ENCODE results near the gene CTNNA3. TPM values are rescaled to one million over a fixed set of nuclear protein-coding genes. Genes with fewer than 3 reads are reported as not detected.

Gene CTNNA3
- total RNA-seq, 1 donor: not detected

DNA sequence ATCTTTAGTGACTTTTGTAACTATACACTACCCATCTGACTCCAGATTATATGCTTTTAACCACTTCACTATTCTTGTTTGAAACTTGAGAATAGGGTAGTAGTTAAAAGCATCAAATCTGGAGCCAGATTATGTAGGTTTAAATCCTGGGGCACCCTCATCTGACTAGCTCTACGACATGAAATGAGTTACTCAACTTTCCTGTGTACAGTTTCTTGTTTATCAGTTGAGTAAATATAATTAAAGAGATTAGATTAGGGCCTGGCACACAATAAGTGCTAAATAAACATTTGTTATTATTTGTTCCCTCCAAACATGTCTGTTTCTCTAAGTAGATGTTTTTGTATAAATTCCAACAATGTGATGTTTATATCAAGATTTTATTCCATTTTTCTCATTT is 1255.4 kb downstream of the CTNNA3 start:
- Histone ChIP-seq H3K27me3 (ENCODE audit: insufficient read depth, low read length) (no peaks in the 10 kb centered on the region), H4K20me1 (ENCODE audit: insufficient read depth, low read length) (no peaks in the 10 kb centered on the region), H3K27ac (ENCODE audit: low read depth, low read length) (no peak overlapping the region), H3K9me3 (ENCODE audit: low read depth, low read length) (no peaks in the 10 kb centered on the region), H2AFZ (ENCODE audit: low read length) (no peak overlapping the region), H3K79me2 (ENCODE audit: insufficient read depth, low read length) (no peaks in the 10 kb centered on the region), H3K4me2 (ENCODE audit: insufficient read depth, low read length) (no peak overlapping the region), H3K4me1 (ENCODE audit: insufficient read depth, low read length) (no peaks in the 10 kb centered on the region), H3K4me3 (ENCODE audit: insufficient read depth, low read length) (no peak overlapping the region), H3K36me3 (ENCODE audit: insufficient read depth, low read length) (no peaks in the 10 kb centered on the region)
- TF ChIP-seq, protein P1, sequence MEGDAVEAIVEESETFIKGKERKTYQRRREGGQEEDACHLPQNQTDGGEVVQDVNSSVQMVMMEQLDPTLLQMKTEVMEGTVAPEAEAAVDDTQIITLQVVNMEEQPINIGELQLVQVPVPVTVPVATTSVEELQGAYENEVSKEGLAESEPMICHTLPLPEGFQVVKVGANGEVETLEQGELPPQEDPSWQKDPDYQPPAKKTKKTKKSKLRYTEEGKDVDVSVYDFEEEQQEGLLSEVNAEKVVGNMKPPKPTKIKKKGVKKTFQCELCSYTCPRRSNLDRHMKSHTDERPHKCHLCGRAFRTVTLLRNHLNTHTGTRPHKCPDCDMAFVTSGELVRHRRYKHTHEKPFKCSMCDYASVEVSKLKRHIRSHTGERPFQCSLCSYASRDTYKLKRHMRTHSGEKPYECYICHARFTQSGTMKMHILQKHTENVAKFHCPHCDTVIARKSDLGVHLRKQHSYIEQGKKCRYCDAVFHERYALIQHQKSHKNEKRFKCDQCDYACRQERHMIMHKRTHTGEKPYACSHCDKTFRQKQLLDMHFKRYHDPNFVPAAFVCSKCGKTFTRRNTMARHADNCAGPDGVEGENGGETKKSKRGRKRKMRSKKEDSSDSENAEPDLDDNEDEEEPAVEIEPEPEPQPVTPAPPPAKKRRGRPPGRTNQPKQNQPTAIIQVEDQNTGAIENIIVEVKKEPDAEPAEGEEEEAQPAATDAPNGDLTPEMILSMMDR (IDR thresholded peaks at IDR 0.05; ENCODE audit: extremely low read depth, low read depth, low read length): no peak
- no peak for DNase-seq (ENCODE audit: insufficient read length, low spot score, missing footprints)

DNA sequence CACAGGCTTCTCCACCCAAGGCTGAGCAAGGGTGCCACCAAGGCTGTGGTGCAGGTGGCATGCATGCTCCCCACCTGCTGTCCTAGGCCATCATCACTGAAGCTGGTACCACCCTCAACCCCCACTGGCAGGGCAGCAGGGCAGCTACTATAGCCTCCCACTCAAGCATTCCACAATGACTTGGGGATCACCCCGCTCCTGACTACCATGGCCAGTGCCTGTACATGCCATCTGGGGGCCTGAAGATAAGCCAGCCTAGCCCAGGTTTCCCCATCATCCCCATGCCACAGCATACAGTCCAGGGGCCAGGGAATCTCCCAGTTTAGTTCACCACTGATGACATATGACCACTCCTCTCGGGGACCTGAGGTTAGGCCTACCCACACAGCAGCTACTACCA is 1281.1 kb downstream of the CTNNA3 start:
- TF ChIP-seq, protein P1 (IDR thresholded peaks at IDR 0.05; ENCODE audit: extremely low read depth, low read depth, low read length): no peak
- no peak overlapping the region for H2AFZ ChIP-seq (ENCODE audit: low read length)
- peaks cover 8% of the 10 kb centered on the region for H3K9me3 ChIP-seq (ENCODE audit: low read depth, low read length)
- no peaks in the 10 kb centered on the region for H3K4me1 ChIP-seq (ENCODE audit: insufficient read depth, low read length)
- no peaks in the 10 kb centered on the region for H4K20me1 ChIP-seq (ENCODE audit: insufficient read depth, low read length)
- no peaks in the 10 kb centered on the region for H3K36me3 ChIP-seq (ENCODE audit: insufficient read depth, low read length)
- no peaks in the 10 kb centered on the region for H3K27me3 ChIP-seq (ENCODE audit: insufficient read depth, low read length)
- H3K4me3 ChIP-seq (ENCODE audit: insufficient read depth, low read length): no peak overlapping the region
- no peak overlapping the region for H3K4me2 ChIP-seq (ENCODE audit: insufficient read depth, low read length)
- H3K27ac ChIP-seq (ENCODE audit: low read depth, low read length): no peak overlapping the region
- no peaks in the 10 kb centered on the region for H3K79me2 ChIP-seq (ENCODE audit: insufficient read depth, low read length)
- DNase-seq (ENCODE audit: insufficient read length, low spot score, missing footprints): no peak

DNA sequence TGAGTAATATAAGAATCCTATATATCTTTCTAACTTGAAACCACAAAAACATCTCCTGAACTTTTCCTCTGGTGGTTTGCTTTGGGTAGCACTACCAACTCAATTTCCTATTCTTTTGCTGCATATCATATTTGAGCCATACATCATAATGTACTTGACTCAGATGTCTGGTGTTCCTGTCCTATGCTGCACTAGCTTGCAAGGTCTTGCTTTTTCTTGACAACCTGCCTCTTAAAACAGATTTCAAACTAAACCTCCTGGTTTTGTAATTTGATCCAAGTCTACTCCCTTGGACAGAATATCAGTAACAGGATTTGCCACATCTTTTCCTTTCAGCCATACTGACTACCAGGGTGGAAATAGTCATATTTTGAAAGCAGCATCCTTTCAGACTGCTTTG is 1290.4 kb downstream of the CTNNA3 start:
- H4K20me1 ChIP-seq (ENCODE audit: insufficient read depth, low read length): no peaks in the 10 kb centered on the region
- no peak overlapping the region for H3K27ac ChIP-seq (ENCODE audit: low read depth, low read length)
- H3K36me3 ChIP-seq (ENCODE audit: insufficient read depth, low read length): no peaks in the 10 kb centered on the region
- H3K9me3 ChIP-seq (ENCODE audit: low read depth, low read length): no peaks in the 10 kb centered on the region
- no peak overlapping the region for H3K4me2 ChIP-seq (ENCODE audit: insufficient read depth, low read length)
- DNase-seq (ENCODE audit: insufficient read length, low spot score, missing footprints): no peak
- TF ChIP-seq, protein P1 (IDR thresholded peaks at IDR 0.05; ENCODE audit: extremely low read depth, low read depth, low read length): no peak
- H3K27me3 ChIP-seq (ENCODE audit: insufficient read depth, low read length): no peaks in the 10 kb centered on the region
- no peaks in the 10 kb centered on the region for H3K79me2 ChIP-seq (ENCODE audit: insufficient read depth, low read length)
- no peak overlapping the region for H3K4me3 ChIP-seq (ENCODE audit: insufficient read depth, low read length)
- H3K4me1 ChIP-seq (ENCODE audit: insufficient read depth, low read length): no peaks in the 10 kb centered on the region
- H2AFZ ChIP-seq (ENCODE audit: low read length): no peak overlapping the region

DNA sequence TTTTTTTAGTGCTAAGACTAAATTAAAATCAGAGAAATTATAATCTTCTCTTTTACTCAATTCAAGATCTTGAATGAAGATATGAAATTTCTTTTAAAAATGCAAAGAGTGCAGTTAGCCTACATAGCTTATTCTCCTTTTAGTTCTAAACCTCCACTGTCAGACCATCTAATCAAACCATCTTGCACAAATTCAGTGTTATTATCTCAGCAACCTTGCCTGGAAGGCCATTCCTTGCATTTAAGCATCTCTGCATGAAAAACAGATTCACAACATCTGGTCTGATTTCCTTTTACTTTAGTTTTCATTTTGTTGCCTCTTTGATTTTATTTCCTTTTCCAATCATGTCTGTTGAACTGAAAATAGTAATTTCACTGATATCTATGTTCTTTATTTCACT is 1297.3 kb downstream of the CTNNA3 start:
- Histone ChIP-seq H3K36me3 (ENCODE audit: insufficient read depth, low read length) (no peaks in the 10 kb centered on the region), H3K4me1 (ENCODE audit: insufficient read depth, low read length) (no peaks in the 10 kb centered on the region), H3K4me2 (ENCODE audit: insufficient read depth, low read length) (no peak overlapping the region), H3K9me3 (ENCODE audit: low read depth, low read length) (no peaks in the 10 kb centered on the region), H3K4me3 (ENCODE audit: insufficient read depth, low read length) (no peak overlapping the region), H3K27ac (ENCODE audit: low read depth, low read length) (no peak overlapping the region), H3K27me3 (ENCODE audit: insufficient read depth, low read length) (no peaks in the 10 kb centered on the region), H3K79me2 (ENCODE audit: insufficient read depth, low read length) (no peaks in the 10 kb centered on the region), H2AFZ (ENCODE audit: low read length) (no peak overlapping the region), H4K20me1 (ENCODE audit: insufficient read depth, low read length) (no peaks in the 10 kb centered on the region)
- TF ChIP-seq, protein P1 (IDR thresholded peaks at IDR 0.05; ENCODE audit: extremely low read depth, low read depth, low read length): no peak
- DNase-seq (ENCODE audit: insufficient read length, low spot score, missing footprints): no peak

Measured in osteoblast (primary cell).